GM12878 (cell line): ENCODE measurements around the gene PLAC8L1. TPM values are rescaled to one million over a fixed set of nuclear protein-coding genes. Genes with fewer than 3 reads are reported as not detected.

ENCODE experiments used
- ATAC-seq: fragments of 200-7000 bp; cut with Tn5 transposase; 3 replicates; pipeline ENCODE4 v1.9.1; 2020; ENCODE audit warnings: mild to moderate bottlenecking, moderate library complexity
- BruUV-seq: library from RNA; stranded (reverse); fragments of 400-500 nt; replicated peaks from 2 replicates; lab custom pipeline; 2021; lab: Mats Ljungman, UMichigan
- CTCF ChIA-PET: fragments of 300-600 bp; sonication (Branson Sonifier 250); formaldehyde crosslinking; extraction: SDS; loops from one replicate; lab custom pipeline; 2021; ENCODE audit warnings: inconsistent platforms; lab: Yijun Ruan, JAX
- POLR2A ChIA-PET: fragments of 350-600 bp; formaldehyde crosslinking; extraction: SDS; loops from one replicate; lab custom pipeline; 2021; ENCODE audit warnings: inconsistent platforms; lab: Charles Lee
- RAD21 ChIA-PET: fragments of 300-600 bp; sonication (Branson Sonifier 250); formaldehyde crosslinking; loops from one replicate; lab custom pipeline; 2023; ENCODE audit warnings: antibody characterized with exemption; ENCODE audit not compliant: unreplicated experiment; lab: Charles Lee
- SMC1A ChIA-PET: fragments of 300-600 bp; sonication (Branson Sonifier 250); formaldehyde crosslinking; loops from one replicate; lab custom pipeline; 2023; ENCODE audit not compliant: unreplicated experiment, uncharacterized antibody; lab: Charles Lee
- DNase-seq: peaks from one replicate; pipeline ENCODE4 v3.0.0-alpha.2; 2011; ENCODE audit warnings: low read depth, low spot score
- FAIRE-seq: peaks from 3 replicates; lab custom pipeline; 2011; peaks lifted over from hg19 to GRCh38; lab: Jason Lieb, UNC
- H2AFZ ChIP-seq: 2 replicates; pipeline ENCODE4 v1.6.0; 2011; ENCODE audit warnings: low read depth, low read length, control low read depth; ENCODE audit not compliant: control insufficient read depth
- H3K27ac ChIP-seq: 2 replicates; pipeline ENCODE4 v1.5.1; 2011; ENCODE audit warnings: control low read depth; ENCODE audit not compliant: control insufficient read depth, insufficient read depth
- H3K27me3 ChIP-seq, 2 experiments: replicated peaks in 1 of 2; 2 replicates each; pipeline versions ENCODE4 v1.6.0 to v1.6.1; 2011; ENCODE audit warnings: low read length in 1 of 2; ENCODE audit not compliant: control insufficient read depth in 2 of 2, insufficient read depth in 2 of 2
- H3K36me3 ChIP-seq, 2 experiments: 2 replicates each; pipeline ENCODE4 v1.5.1; 2011; ENCODE audit warnings: low read length in 1 of 2; ENCODE audit not compliant: control insufficient read depth in 2 of 2, insufficient read depth in 2 of 2
- H3K4me1 ChIP-seq: 2 replicates; pipeline ENCODE4 v1.6.1; 2011; ENCODE audit warnings: mild to moderate bottlenecking, low read length, moderate library complexity, mixed read lengths; ENCODE audit not compliant: control insufficient read depth, insufficient read depth
- H3K4me2 ChIP-seq: 2 replicates; pipeline ENCODE4 v1.6.0; 2011; ENCODE audit warnings: control low read depth; ENCODE audit not compliant: control insufficient read depth, insufficient read depth
- H3K4me3 ChIP-seq: fragments of 200-600 bp; sonication (generic); 2 replicates; pipeline ENCODE4 v1.5.1; 2016
- H3K79me2 ChIP-seq: 2 replicates; pipeline ENCODE4 v1.6.0; 2011; ENCODE audit warnings: low read length; ENCODE audit not compliant: control insufficient read depth, insufficient read depth
- H3K9ac ChIP-seq: 2 replicates; pipeline ENCODE4 v1.8.0; 2011; ENCODE audit warnings: low read length, control low read depth, mixed read lengths; ENCODE audit not compliant: control insufficient read depth, insufficient read depth
- H3K9me3 ChIP-seq: replicated peaks from 3 replicates; pipeline ENCODE4 v1.5.1; 2011; ENCODE audit warnings: mild to moderate bottlenecking, low read length; ENCODE audit not compliant: control insufficient read depth, insufficient read depth
- H4K20me1 ChIP-seq: 2 replicates; pipeline ENCODE4 v1.6.0; 2011; ENCODE audit not compliant: control insufficient read depth, insufficient read depth
- ATF7 ChIP-seq: fragments of 450-650 bp; IDR thresholded peaks from 2 replicates; pipeline ENCODE4 v1.6.1; 2016; ENCODE audit warnings: low read depth, mild to moderate bottlenecking
- CBFB ChIP-seq: IDR thresholded peaks from 2 replicates; pipeline ENCODE4 v1.6.1; 2016; ENCODE audit warnings: antibody characterized with exemption, low read depth
- CBX3 ChIP-seq: fragments of 200-600 bp; sonication (generic); IDR thresholded peaks from 2 replicates; pipeline ENCODE4 v1.6.1; 2016; ENCODE audit warnings: low read depth, borderline replicate concordance
- CBX5 ChIP-seq: sonication (generic); IDR thresholded peaks from 2 replicates; pipeline ENCODE4 v1.6.1; 2016; ENCODE audit warnings: low read depth, moderate library complexity, mild to moderate bottlenecking, inconsistent platforms
- CEBPB ChIP-seq, 2 experiments: fragments of 150-350 bp in 1 of 2; IDR thresholded peaks; 2 replicates each; pipeline ENCODE4 v1.6.1; 2012 to 2014; ENCODE audit warnings: low read depth in 2 of 2, low read length in 2 of 2, borderline replicate concordance in 1 of 2, inconsistent platforms in 1 of 2
- FOS ChIP-seq: IDR thresholded peaks from 3 replicates; pipeline ENCODE4 v1.6.1; 2011; ENCODE audit warnings: borderline replicate concordance; ENCODE audit not compliant: insufficient read length; ENCODE audit errors: extremely low read depth
- HDAC6 ChIP-seq: fragments of 200-600 bp; sonication (generic); IDR thresholded peaks from one replicate; pipeline ENCODE4 v1.8.0; 2017; ENCODE audit warnings: antibody characterized with exemption; ENCODE audit not compliant: unreplicated experiment
- IKZF2 ChIP-seq, 2 experiments: fragments of 450-650 bp; IDR thresholded peaks; 2 replicates each; pipeline ENCODE4 v1.6.1; 2017; ENCODE audit warnings: mild to moderate bottlenecking in 2 of 2, moderate library complexity in 2 of 2
- JUNB ChIP-seq: IDR thresholded peaks from 2 replicates; pipeline ENCODE4 v1.6.1; 2016; ENCODE audit warnings: antibody characterized with exemption, mild to moderate bottlenecking
- NBN ChIP-seq: fragments of 450-650 bp; IDR thresholded peaks from 2 replicates; pipeline ENCODE4 v1.6.1; 2016
- NFXL1 ChIP-seq: fragments of 450-650 bp; IDR thresholded peaks from 2 replicates; pipeline ENCODE4 v1.6.1; 2017; ENCODE audit warnings: antibody characterized with exemption, mild to moderate bottlenecking, borderline replicate concordance
- PAX5 ChIP-seq: IDR thresholded peaks from 2 replicates; pipeline ENCODE4 v1.6.1; 2011; ENCODE audit warnings: low read depth, low read length, borderline replicate concordance
- PML ChIP-seq: IDR thresholded peaks from 2 replicates; pipeline ENCODE4 v1.6.1; 2012; ENCODE audit warnings: low read length, inconsistent platforms
- SUPT20H ChIP-seq: IDR thresholded peaks from 2 replicates; pipeline ENCODE4 v1.6.1; 2011; ENCODE audit warnings: low read depth, mild to moderate bottlenecking, low read length, moderate library complexity, borderline replicate concordance; ENCODE audit not compliant: control insufficient read depth
- YBX1 ChIP-seq: fragments of 450-650 bp; IDR thresholded peaks from 2 replicates; pipeline ENCODE4 v1.6.1; 2016; ENCODE audit warnings: antibody characterized with exemption
- WGBS: methylation state at CpG from one replicate; pipeline ENCODE4 v1.1.6; 2016; ENCODE audit warnings: low lambda C conversion rate; ENCODE audit not compliant: insufficient replicate concordance, insufficient coverage; ENCODE audit errors: missing lambda C conversion rate; 5-methylcytosine and 5-hydroxymethylcytosine counted together
- in situ Hi-C: fragments of 300-500 bp; cut with MboI; formaldehyde crosslinking; loops from 9 replicates; pipeline ENCODE4 v1.14.3; 2018; ENCODE audit warnings: mixed read lengths
- intact Hi-C: fragments of 100-400 bp; cut with micrococcal nuclease; formaldehyde crosslinking; loops from one replicate; pipeline ENCODE4 v1.14.2; 2022; ENCODE audit not compliant: unreplicated experiment
- polyA plus RNA-seq, 11 experiments: library from polyadenylated mRNA; depleted of rRNA in 4 of 11; unstranded in 6 of 11; stranded (reverse) in 5 of 11; fragments of >200 nt; fragmentation: Nextera tagmentation in 4 of 11; fragmentation: Illumina TruSeq in 1 of 11; extraction: Ambion mirVana in 4 of 11; extraction: Trizol in 1 of 11; gene quantifications; 1 replicate in 1 of 11; 2 replicates in 10 of 11; pipeline versions ENCODE4 v1.2.1 to v1.2.3, GENCODE V29; 2011 to 2016; ENCODE audit warnings: inconsistent platforms in 2 of 11, missing spikeins in 2 of 11, low read depth in 1 of 11
- total RNA-seq, 4 experiments: library from RNA; depleted of rRNA in 3 of 4; stranded (reverse); fragments of >200 nt in 3 of 4; fragmentation: Illumina TruSeq in 1 of 4; extraction: Trizol in 1 of 4; gene quantifications; 2 replicates each; pipeline versions ENCODE4 v1.2.1 to v1.2.3, GENCODE V29; 2013 to 2021
- TF ChIP-seq, protein P1 (sequence below): fragments of 450-650 bp; conservative IDR thresholded peaks from 2 replicates; pipeline ENCODE4 v1.6.1; 2017; ENCODE audit warnings: mild to moderate bottlenecking, moderate library complexity
- TF ChIP-seq, protein P2 (sequence below): fragments of 450-650 bp; formaldehyde crosslinking; IDR thresholded peaks from 2 replicates; pipeline ENCODE4 v1.4.0; 2022; ENCODE audit warnings: mild to moderate bottlenecking, moderate library complexity

Gene PLAC8L1
- total and polyA plus RNA-seq, 10 of the 15 experiments (the other 5 are each of a cell fraction or from before 2014, with no cell fraction given): 0.17 to 0.39 (median 0.24) TPM; not detected in 4

DNA sequence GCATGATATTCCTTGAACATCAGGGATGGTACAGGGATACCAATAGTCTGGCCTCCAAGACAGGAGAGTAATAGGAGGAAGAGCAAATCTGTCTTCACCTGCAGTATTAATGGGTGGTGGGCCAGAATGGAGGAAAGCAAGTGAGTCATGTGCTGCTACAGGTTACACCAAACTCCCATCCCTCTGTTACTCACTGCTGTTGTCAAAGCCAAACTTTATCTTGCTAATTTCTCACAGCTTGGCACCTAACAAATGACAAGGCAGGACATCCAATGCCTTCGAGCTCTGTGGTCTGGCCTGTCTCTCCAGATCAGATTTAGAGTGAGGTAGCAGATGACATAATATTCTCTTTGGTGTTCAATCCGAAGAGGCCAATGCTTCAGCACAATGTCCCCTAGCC lies 26.8 kb downstream of the PLAC8L1 start:
- ChIA-PET CTCF (no interaction called here), RAD21 (no interaction called here), POLR2A (no interaction called here), SMC1A (no interaction called here)
- no peak overlapping the region for H2AFZ ChIP-seq
- FAIRE-seq: no peak
- H3K27me3 ChIP-seq: no peaks in the 10 kb centered on the region
- no peak overlapping the region for H3K4me3 ChIP-seq
- ATAC-seq: no peak
- in situ Hi-C loops: no loop called here
- no peaks in the 10 kb centered on the region for H4K20me1 ChIP-seq
- DNase-seq: no peak
- no peaks in the 10 kb centered on the region for H3K9me3 ChIP-seq
- 6% methylated on average over 2 of the region's 2 CpGs for WGBS
- intact Hi-C loops: no loop called here
- no TSS peak for BruUV-seq
- H3K36me3 ChIP-seq: no peaks in the 10 kb centered on the region
- H3K9ac ChIP-seq: no peak overlapping the region
- peaks cover 25% of the 10 kb centered on the region for H3K4me1 ChIP-seq
- no peak overlapping the region for H3K4me2 ChIP-seq
- no peak overlapping the region for H3K27ac ChIP-seq
- no peaks in the 10 kb centered on the region for H3K79me2 ChIP-seq
- TF ChIP-seq IKZF2 (IDR thresholded peaks at IDR 0.05): no peak
- no peak for TF ChIP-seq PML
- TF ChIP-seq, protein P1, sequence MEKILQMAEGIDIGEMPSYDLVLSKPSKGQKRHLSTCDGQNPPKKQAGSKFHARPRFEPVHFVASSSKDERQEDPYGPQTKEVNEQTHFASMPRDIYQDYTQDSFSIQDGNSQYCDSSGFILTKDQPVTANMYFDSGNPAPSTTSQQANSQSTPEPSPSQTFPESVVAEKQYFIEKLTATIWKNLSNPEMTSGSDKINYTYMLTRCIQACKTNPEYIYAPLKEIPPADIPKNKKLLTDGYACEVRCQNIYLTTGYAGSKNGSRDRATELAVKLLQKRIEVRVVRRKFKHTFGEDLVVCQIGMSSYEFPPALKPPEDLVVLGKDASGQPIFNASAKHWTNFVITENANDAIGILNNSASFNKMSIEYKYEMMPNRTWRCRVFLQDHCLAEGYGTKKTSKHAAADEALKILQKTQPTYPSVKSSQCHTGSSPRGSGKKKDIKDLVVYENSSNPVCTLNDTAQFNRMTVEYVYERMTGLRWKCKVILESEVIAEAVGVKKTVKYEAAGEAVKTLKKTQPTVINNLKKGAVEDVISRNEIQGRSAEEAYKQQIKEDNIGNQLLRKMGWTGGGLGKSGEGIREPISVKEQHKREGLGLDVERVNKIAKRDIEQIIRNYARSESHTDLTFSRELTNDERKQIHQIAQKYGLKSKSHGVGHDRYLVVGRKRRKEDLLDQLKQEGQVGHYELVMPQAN: no peak
- TF ChIP-seq CBX5: no peak
- no peak for TF ChIP-seq PAX5
- TF ChIP-seq, protein P2, sequence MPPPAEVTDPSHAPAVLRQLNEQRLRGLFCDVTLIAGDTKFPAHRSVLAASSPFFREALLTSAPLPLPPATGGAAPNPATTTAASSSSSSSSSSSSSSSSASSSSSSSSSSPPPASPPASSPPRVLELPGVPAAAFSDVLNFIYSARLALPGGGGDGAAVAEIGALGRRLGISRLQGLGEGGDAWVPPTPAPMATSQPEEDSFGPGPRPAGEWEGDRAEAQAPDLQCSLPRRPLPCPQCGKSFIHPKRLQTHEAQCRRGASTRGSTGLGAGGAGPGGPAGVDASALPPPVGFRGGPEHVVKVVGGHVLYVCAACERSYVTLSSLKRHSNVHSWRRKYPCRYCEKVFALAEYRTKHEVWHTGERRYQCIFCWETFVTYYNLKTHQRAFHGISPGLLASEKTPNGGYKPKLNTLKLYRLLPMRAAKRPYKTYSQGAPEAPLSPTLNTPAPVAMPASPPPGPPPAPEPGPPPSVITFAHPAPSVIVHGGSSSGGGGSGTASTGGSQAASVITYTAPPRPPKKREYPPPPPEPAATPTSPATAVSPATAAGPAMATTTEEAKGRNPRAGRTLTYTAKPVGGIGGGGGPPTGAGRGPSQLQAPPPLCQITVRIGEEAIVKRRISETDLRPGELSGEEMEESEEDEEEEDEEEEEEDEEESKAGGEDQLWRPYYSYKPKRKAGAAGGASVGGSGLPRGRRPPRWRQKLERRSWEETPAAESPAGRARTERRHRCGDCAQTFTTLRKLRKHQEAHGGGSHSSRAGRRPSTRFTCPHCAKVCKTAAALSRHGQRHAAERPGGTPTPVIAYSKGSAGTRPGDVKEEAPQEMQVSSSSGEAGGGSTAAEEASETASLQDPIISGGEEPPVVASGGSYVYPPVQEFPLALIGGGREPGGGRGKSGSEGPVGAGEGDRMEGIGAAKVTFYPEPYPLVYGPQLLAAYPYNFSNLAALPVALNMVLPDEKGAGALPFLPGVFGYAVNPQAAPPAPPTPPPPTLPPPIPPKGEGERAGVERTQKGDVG (CRISPR knock-in tag): no peak
- no peak for TF ChIP-seq JUNB
- TF ChIP-seq FOS: no peak
- TF ChIP-seq HDAC6: no peak
- TF ChIP-seq CBFB: no peak
- no peak for TF ChIP-seq CBX3
- no peak for TF ChIP-seq CEBPB (IDR thresholded peaks at IDR 0.05; ENCODE audit: borderline replicate concordance in 1 of 2, low read depth in 2 of 2, low read length in 2 of 2)
- no peak for TF ChIP-seq ATF7
- TF ChIP-seq SUPT20H: no peak
- TF ChIP-seq YBX1: no peak
- TF ChIP-seq NFXL1: no peak
- TF ChIP-seq NBN: no peak
